ENCODE measurements around the gene SUV39H2.
"Not testable (repeated sequence)": the region's sequence is repeated elsewhere in the genome, so short reads cannot be mapped to it uniquely, and the experiment has no call there.

The SUV39H2 gene

DNA sequence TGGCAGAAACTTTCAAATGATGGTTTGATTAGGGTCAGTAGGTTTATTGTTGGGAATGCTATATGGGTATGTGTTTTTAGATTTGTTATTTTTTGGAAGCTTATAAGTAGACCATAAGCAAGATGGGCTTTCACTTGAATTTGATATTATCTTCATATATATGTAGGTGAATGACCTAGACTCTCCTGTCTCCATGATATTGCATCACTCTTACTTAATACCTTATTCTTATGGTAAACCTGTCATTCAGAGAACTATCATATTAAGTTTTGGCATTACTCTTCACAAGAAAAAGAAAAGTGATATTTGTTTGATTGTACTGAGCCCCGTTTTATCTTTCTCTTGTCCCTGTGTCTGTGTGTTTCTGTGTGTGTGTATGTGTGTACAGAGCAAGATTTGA is 23.2 kb upstream of the SUV39H2 start:
- no peak for DNase-seq (ENCODE audit: low spot score)
- TF ChIP-seq, protein P1, sequence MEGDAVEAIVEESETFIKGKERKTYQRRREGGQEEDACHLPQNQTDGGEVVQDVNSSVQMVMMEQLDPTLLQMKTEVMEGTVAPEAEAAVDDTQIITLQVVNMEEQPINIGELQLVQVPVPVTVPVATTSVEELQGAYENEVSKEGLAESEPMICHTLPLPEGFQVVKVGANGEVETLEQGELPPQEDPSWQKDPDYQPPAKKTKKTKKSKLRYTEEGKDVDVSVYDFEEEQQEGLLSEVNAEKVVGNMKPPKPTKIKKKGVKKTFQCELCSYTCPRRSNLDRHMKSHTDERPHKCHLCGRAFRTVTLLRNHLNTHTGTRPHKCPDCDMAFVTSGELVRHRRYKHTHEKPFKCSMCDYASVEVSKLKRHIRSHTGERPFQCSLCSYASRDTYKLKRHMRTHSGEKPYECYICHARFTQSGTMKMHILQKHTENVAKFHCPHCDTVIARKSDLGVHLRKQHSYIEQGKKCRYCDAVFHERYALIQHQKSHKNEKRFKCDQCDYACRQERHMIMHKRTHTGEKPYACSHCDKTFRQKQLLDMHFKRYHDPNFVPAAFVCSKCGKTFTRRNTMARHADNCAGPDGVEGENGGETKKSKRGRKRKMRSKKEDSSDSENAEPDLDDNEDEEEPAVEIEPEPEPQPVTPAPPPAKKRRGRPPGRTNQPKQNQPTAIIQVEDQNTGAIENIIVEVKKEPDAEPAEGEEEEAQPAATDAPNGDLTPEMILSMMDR (IDR thresholded peaks at IDR 0.05; ENCODE audit: extremely low read depth, insufficient read depth, missing control alignments): no peak

DNA sequence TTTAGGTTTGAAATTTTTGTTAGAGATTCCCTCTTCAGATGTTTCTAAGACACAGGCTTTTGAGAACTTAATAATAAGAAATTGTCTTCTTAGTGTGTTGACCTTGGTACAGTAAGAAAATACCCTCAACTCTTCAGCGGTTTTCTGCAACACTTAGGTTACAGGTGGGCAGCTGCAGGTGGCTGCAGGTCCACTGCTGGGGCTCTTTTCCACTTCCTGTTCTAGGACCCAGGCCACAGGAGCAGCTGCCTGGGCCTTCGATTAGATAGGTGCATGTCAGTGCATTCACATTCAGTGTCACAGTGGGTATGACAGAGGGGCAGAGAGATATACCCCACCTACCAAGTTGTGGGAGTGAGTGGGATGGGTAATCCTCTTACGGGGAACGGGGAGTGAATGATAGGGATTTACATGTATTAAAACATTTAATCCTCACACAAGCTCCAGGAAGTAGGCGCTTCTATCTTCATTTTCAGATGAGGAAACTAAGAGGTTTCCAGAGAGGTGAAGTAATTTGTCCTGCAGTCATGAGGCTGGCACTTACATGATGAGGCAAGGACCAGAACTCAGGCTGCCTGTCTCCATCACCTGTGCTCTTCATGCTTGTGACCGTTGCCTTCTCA is 20.2 kb upstream of the SUV39H2 start:
- DNase-seq (ENCODE audit: low spot score): no peak
- TF ChIP-seq, protein P1 (IDR thresholded peaks at IDR 0.05; ENCODE audit: extremely low read depth, insufficient read depth, missing control alignments): no peak
- in situ Hi-C loops (cut with MboI; ENCODE audit: low pct_unique_long_range_greater_than_20kb, low sequenced_read_pairs, unreplicated experiment): no loop called here

More for the DNA sequence above, 23.2 kb upstream of the SUV39H2 start:
- in situ Hi-C loops (cut with MboI; ENCODE audit: low pct_unique_long_range_greater_than_20kb, low sequenced_read_pairs, unreplicated experiment): no loop called here

DNA sequence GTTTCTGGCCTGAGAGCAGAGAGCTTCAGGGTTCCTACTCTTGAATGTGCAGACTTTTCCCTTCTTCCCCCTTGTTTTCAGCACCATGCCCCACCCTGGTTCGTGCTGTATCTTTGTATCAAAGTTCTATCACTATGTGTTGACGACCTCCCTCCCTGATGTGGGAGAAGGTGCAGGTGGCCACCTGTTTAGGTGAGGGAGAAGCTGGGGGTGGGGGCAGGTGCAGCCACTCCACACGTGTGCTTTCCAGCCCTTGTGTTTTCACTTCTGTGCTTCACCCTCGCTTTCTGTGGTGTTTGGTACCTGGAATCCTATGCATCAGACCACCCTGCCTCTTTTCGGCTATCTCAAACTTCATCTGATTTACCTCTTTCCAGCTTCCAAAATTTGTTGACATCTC is 19.6 kb upstream of the SUV39H2 start:
- TF ChIP-seq, protein P1 (IDR thresholded peaks at IDR 0.05; ENCODE audit: extremely low read depth, insufficient read depth, missing control alignments): no peak
- no peak for DNase-seq (ENCODE audit: low spot score)
- in situ Hi-C loops (cut with MboI; ENCODE audit: low pct_unique_long_range_greater_than_20kb, low sequenced_read_pairs, unreplicated experiment): no loop called here

DNA sequence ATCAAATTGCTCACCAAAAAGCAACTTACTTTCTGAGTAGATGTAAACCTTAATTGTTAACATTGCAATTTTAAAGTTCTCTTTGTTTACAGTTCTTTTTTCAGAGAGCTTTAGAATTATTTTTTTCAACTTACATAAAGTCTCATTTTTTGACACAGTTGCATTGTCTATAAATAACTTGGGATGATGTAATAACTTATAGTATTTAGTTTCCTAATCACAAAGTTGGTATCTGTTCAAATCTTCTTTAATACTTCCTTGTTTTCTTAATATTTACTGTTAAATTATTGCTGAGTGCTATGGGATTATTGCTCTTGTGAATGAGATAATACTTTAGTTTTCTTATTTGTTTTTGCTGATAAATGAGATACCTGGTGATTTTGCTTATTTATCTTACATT is 18.9 kb upstream of the SUV39H2 start:
- DNase-seq (ENCODE audit: low spot score): no peak
- in situ Hi-C loops (cut with MboI; ENCODE audit: low pct_unique_long_range_greater_than_20kb, low sequenced_read_pairs, unreplicated experiment): no loop called here
- TF ChIP-seq, protein P1 (IDR thresholded peaks at IDR 0.05; ENCODE audit: extremely low read depth, insufficient read depth, missing control alignments): no peak

DNA sequence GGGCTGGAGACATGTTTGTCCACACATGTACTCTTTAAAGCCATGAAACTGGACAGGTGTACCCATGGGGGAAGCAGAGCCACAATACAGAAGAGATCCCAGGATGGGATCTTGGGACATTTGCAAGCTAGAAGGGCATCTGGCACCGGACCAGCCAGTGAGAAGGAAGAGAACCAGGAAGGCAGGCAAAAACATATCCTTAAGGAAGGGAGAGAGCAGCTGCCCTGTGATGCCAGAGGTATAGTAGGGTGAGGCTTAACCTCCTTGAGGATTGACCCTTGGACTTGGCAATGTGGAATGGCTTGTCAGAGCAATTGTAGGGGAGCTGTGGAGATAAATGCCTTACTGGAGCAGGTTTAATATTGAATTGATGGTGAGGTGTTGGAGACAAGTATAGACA is 17.9 kb upstream of the SUV39H2 start:
- no peak for DNase-seq (ENCODE audit: low spot score)
- TF ChIP-seq, protein P1 (IDR thresholded peaks at IDR 0.05; ENCODE audit: extremely low read depth, insufficient read depth, missing control alignments): no peak
- in situ Hi-C loops (cut with MboI; ENCODE audit: low pct_unique_long_range_greater_than_20kb, low sequenced_read_pairs, unreplicated experiment): no loop called here

DNA sequence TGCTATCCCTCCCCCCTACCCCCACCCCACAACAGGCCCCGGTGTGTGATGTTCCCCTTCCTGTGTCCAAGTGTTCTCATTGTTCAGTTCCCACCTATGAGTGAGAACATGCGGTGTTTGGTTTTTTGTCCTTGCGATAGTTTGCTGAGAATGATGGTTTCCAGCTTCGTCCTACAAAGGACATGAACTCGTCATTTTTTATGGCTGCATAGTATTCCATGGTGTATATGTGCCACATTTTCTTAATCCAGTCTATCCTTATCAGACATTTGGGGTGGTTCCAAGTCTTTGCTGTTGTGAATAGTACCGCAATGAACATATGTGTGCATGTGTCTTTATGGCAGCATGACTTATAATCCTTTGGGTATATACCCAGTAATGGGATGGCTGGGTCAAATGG is 14.2 kb upstream of the SUV39H2 start:
- in situ Hi-C loops (cut with MboI; ENCODE audit: low pct_unique_long_range_greater_than_20kb, low sequenced_read_pairs, unreplicated experiment); DNase-seq (ENCODE audit: low spot score): not testable (repeated sequence)

DNA sequence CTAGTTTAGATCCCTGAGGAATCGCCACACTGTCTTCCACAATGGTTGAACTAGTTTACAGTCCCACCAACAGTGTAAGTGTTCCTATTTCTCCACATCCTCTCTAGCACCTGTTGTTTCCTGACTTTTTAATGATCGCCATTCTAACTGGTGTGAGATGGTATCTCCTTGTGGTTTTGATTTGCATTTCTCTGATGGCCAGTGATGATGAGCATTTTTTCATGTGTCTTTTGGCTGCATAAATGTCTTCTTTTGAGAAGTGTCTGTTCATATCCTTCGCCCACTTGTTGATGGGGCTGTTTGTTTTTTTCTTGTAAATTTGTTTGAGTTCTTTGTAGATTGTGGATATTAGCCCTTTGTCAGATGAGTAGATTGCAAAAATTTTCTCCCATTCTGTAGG is 13.8 kb upstream of the SUV39H2 start:
- DNase-seq (ENCODE audit: low spot score); in situ Hi-C loops (cut with MboI; ENCODE audit: low pct_unique_long_range_greater_than_20kb, low sequenced_read_pairs, unreplicated experiment): not testable (repeated sequence)
